Measurements from ENCODE around the gene SIRT4.

The SIRT4 gene

GRCh38 chr12:120278137-120279069 lies 23.7 kb upstream of the SIRT4 start:
- no peak for DNase-seq

GRCh38 chr12:120283318-120283717 lies 18.8 kb upstream of the SIRT4 start:
- DNase-seq, result no peak

GRCh38 chr12:120284381-120284780 lies 17.7 kb upstream of the SIRT4 start:
- no peak for DNase-seq

GRCh38 chr12:120286768-120287490 lies 15.2 kb upstream of the SIRT4 start:
- DNase-seq, result no peak

GRCh38 chr12:120287491-120287890 lies 14.6 kb upstream of the SIRT4 start:
- DNase-seq, result no peak

GRCh38 chr12:120290609-120291305 lies 11.4 kb upstream of the SIRT4 start:
- peak; percentile 59 for DNase-seq

GRCh38 chr12:120292411-120292660 lies 9.8 kb upstream of the SIRT4 start:
- no peak for DNase-seq

- DNase-seq, result peak; percentile 85
These were observed 9.2 kb upstream of the SIRT4 start, which contains the start of gene RNU4-1 for GRCh38 chr12:120292661-120293531. RNU4-1 (minus strand) TSS chr12:120293237.

GRCh38 chr12:120314220-120314619 lies 12.1 kb downstream of the SIRT4 start:
- no peak for DNase-seq

- no peak for DNase-seq
These were observed 14.7 kb downstream of the SIRT4 start for GRCh38 chr12:120316798-120317223.

GRCh38 chr12:120317224-120318105 lies 15.3 kb downstream of the SIRT4 start:
- peak; percentile 100 for DNase-seq

- DNase-seq, result no peak
These were observed 19.5 kb downstream of the SIRT4 start for GRCh38 chr12:120321382-120322202.

- DNase-seq, result no peak
These were observed 21.7 kb downstream of the SIRT4 start for GRCh38 chr12:120323772-120324171.

- no peak for DNase-seq
These were observed 22.8 kb downstream of the SIRT4 start for GRCh38 chr12:120324841-120325417.

GRCh38 chr12:120327593-120327992 lies 25.5 kb downstream of the SIRT4 start, which contains the start of gene PLA2G1B:
PLA2G1B (minus strand) TSS chr12:120327779; CDS start chr12:120327753, 26 bp downstream.
- no peak for DNase-seq

GRCh38 chr12:120328228-120328627 lies 26.1 kb downstream of the SIRT4 start:
- DNase-seq, result no peak

- DNase-seq, result no peak
These were observed 29.3 kb downstream of the SIRT4 start for GRCh38 chr12:120331390-120331789.

GRCh38 chr12:120332041-120332440 lies 29.9 kb downstream of the SIRT4 start:
- DNase-seq, result no peak

GRCh38 chr12:120332523-120332922 lies 30.4 kb downstream of the SIRT4 start:
- DNase-seq, result no peak

- peak; percentile 35 for DNase-seq
These were observed 33.3 kb downstream of the SIRT4 start for GRCh38 chr12:120335447-120335846.
